K562 (cell line): Measurements from ENCODE around the gene DCTN5. TPM values are rescaled to one million over a fixed set of nuclear protein-coding genes. Genes with fewer than 3 reads are reported as not detected.

Source experiments
- DPF2 ChIP-seq: fragments of 450-650 bp; IDR thresholded peaks from 2 replicates; pipeline ENCODE4 v1.6.1; 2016
- HNRNPL ChIP-seq: fragments of 200-400 bp; formaldehyde crosslinking; IDR thresholded peaks from 2 replicates; pipeline ENCODE4 v1.6.1; 2017; ENCODE audit warnings: low read depth, mild to moderate bottlenecking, low read length
- HNRNPLL ChIP-seq: fragments of 200-400 bp; formaldehyde crosslinking; IDR thresholded peaks from 2 replicates; pipeline ENCODE4 v1.6.1; 2017; ENCODE audit warnings: low read length, low read depth, mild to moderate bottlenecking; ENCODE audit not compliant: poor library complexity, severe bottlenecking
- MCM7 ChIP-seq, 2 experiments: fragments of 450-650 bp; IDR thresholded peaks; 2 replicates each; pipeline ENCODE4 v1.6.1; 2016 to 2018
- MTF1 ChIP-seq: fragments of 250-450 bp; sonication (Bioruptor Pico); IDR thresholded peaks from 2 replicates; pipeline ENCODE4 v1.9.0; 2021; ENCODE audit warnings: moderate library complexity, mild to moderate bottlenecking, inconsistent platforms, borderline replicate concordance
- MXI1 ChIP-seq: IDR thresholded peaks from 2 replicates; pipeline ENCODE4 v1.6.1; 2011; ENCODE audit warnings: low read depth, mild to moderate bottlenecking, improper control_type of control experiment, low read length
- NUFIP1 ChIP-seq: fragments of 450-650 bp; IDR thresholded peaks from 2 replicates; pipeline ENCODE4 v1.6.1; 2018; ENCODE audit not compliant: partially characterized antibody
- PHF21A ChIP-seq: fragments of 450-650 bp; IDR thresholded peaks from 2 replicates; pipeline ENCODE4 v1.6.1; 2017; ENCODE audit warnings: low read depth, borderline replicate concordance
- PML ChIP-seq: IDR thresholded peaks from 2 replicates; pipeline ENCODE4 v1.6.1; 2012; ENCODE audit warnings: low read length, inconsistent platforms
- SMARCB1 ChIP-seq: IDR thresholded peaks from 2 replicates; pipeline ENCODE4 v1.6.1; 2011; ENCODE audit warnings: improper control_type of control experiment, low read depth; ENCODE audit not compliant: insufficient read length
- SREBF1 ChIP-seq: fragments of 150-350 bp; IDR thresholded peaks from 2 replicates; pipeline ENCODE4 v1.6.1; 2014; ENCODE audit warnings: antibody characterized with exemption, low read depth, low read length, borderline replicate concordance
- TARDBP ChIP-seq: fragments of 450-650 bp; IDR thresholded peaks from 2 replicates; pipeline ENCODE4 v1.6.1; 2016
- TSC22D4 ChIP-seq: fragments of 450-650 bp; IDR thresholded peaks from 2 replicates; pipeline ENCODE4 v1.6.1; 2016; ENCODE audit warnings: missing genetic modification characterization, missing biosample characterization, control low read depth
- ZKSCAN3 ChIP-seq: fragments of 250-450 bp; sonication (Bioruptor Pico); IDR thresholded peaks from 2 replicates; pipeline ENCODE4 v1.4.0; 2020
- ZNF778 ChIP-seq: fragments of 450-650 bp; formaldehyde crosslinking; IDR thresholded peaks from 2 replicates; pipeline ENCODE4 v1.4.0; 2020; ENCODE audit warnings: mild to moderate bottlenecking, moderate library complexity
- polyA plus RNA-seq, 8 experiments: library from polyadenylated mRNA; depleted of rRNA in 4 of 8; stranded (reverse) in 5 of 8; unstranded in 3 of 8; fragments of >200 nt; fragmentation: Nextera tagmentation in 2 of 8; fragmentation: Illumina TruSeq in 1 of 8; extraction: Ambion mirVana in 2 of 8; extraction: Trizol in 1 of 8; gene quantifications; 2 replicates each; pipeline versions ENCODE4 v1.2.1 to v1.2.3, GENCODE V29; 2011 to 2014; ENCODE audit warnings: inconsistent platforms in 1 of 8, missing spikeins in 1 of 8
- total RNA-seq, 7 experiments: library from RNA; depleted of rRNA in 6 of 7; stranded (reverse); fragments of >200 nt in 6 of 7; fragmentation: Illumina TruSeq in 2 of 7; extraction: Trizol in 2 of 7; gene quantifications; 2 replicates each; pipeline versions ENCODE4 v1.2.1 to v1.2.3, GENCODE V29; 2011 to 2021; ENCODE audit warnings: low replicate concordance in 1 of 7
- TF ChIP-seq, protein P1 (sequence below): IDR thresholded peaks from 2 replicates; pipeline ENCODE4 v1.6.1; 2011; ENCODE audit warnings: borderline replicate concordance, low read depth, mild to moderate bottlenecking, moderate library complexity, low read length; ENCODE audit not compliant: insufficient read depth, poor library complexity, severe bottlenecking
- TF ChIP-seq, protein P2 (sequence below): fragments of 250-450 bp; sonication (Bioruptor Pico); IDR thresholded peaks from 2 replicates; pipeline ENCODE4 v1.8.0; 2022; ENCODE audit warnings: moderate library complexity, mild to moderate bottlenecking, inconsistent platforms
- TF ChIP-seq, protein P3 (sequence below): fragments of 250-450 bp; sonication (Bioruptor Pico); IDR thresholded peaks from 2 replicates; pipeline ENCODE4 v1.5.0; 2021
- TF ChIP-seq, protein P4 (sequence below): sonication (generic); formaldehyde crosslinking; IDR thresholded peaks from 2 replicates; pipeline ENCODE4 v1.9.0; 2022; ENCODE audit warnings: mild to moderate bottlenecking, missing genetic modification reagents
- TF ChIP-seq, protein P5 (sequence below): sonication (generic); formaldehyde crosslinking; IDR thresholded peaks from 2 replicates; pipeline ENCODE4 v1.8.1; 2023; ENCODE audit warnings: mild to moderate bottlenecking, missing genetic modification reagents
- TF ChIP-seq, protein P6 (sequence below): fragments of 150-350 bp; IDR thresholded peaks from 2 replicates; pipeline ENCODE4 v1.6.1; 2014; ENCODE audit warnings: low read depth, mild to moderate bottlenecking, low read length, borderline replicate concordance

The DCTN5 gene
- total and polyA plus RNA-seq, 9 of the 15 experiments (the other 6 are each of a cell fraction or from before 2014, with no cell fraction given) = 35.8 to 149 (median 75.9) TPM

GRCh38 chr16:23667355-23667659 lies 26.0 kb downstream of the DCTN5 start (continued):
- TF ChIP-seq TARDBP (0 out of 2 replicates have a peak, but pooled peaks have one; percentile 28), ZKSCAN3 (CRISPR knock-in tag) (no peak), SMARCB1 (no peak), MXI1 (no peak), PML (peak; percentile 91), MTF1 (CRISPR knock-in tag) (no peak), TSC22D4 (tag) (no peak), SREBF1 (no peak), HNRNPLL (no peak), HNRNPL (no peak), PHF21A (no peak), MCM7 (IDR thresholded peaks at IDR 0.05) (no peak), ZNF778 (CRISPR knock-in tag) (no peak), DPF2 (peak; percentile 93), NUFIP1 (no peak)
- TF ChIP-seq, protein P1, sequence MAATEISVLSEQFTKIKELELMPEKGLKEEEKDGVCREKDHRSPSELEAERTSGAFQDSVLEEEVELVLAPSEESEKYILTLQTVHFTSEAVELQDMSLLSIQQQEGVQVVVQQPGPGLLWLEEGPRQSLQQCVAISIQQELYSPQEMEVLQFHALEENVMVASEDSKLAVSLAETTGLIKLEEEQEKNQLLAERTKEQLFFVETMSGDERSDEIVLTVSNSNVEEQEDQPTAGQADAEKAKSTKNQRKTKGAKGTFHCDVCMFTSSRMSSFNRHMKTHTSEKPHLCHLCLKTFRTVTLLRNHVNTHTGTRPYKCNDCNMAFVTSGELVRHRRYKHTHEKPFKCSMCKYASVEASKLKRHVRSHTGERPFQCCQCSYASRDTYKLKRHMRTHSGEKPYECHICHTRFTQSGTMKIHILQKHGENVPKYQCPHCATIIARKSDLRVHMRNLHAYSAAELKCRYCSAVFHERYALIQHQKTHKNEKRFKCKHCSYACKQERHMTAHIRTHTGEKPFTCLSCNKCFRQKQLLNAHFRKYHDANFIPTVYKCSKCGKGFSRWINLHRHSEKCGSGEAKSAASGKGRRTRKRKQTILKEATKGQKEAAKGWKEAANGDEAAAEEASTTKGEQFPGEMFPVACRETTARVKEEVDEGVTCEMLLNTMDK = no peak
- TF ChIP-seq, protein P2, sequence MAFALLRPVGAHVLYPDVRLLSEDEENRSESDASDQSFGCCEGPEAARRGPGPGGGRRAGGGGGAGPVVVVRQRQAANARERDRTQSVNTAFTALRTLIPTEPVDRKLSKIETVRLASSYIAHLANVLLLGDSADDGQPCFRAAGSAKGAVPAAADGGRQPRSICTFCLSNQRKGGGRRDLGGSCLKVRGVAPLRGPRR (CRISPR knock-in tag) = no peak
- TF ChIP-seq, protein P3, sequence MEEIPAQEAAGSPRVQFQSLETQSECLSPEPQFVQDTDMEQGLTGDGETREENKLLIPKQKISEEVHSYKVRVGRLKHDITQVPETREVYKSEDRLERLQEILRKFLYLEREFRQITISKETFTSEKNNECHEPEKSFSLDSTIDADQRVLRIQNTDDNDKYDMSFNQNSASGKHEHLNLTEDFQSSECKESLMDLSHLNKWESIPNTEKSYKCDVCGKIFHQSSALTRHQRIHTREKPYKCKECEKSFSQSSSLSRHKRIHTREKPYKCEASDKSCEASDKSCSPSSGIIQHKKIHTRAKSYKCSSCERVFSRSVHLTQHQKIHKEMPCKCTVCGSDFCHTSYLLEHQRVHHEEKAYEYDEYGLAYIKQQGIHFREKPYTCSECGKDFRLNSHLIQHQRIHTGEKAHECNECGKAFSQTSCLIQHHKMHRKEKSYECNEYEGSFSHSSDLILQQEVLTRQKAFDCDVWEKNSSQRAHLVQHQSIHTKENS (CRISPR knock-in tag) = no peak
- TF ChIP-seq, protein P4, sequence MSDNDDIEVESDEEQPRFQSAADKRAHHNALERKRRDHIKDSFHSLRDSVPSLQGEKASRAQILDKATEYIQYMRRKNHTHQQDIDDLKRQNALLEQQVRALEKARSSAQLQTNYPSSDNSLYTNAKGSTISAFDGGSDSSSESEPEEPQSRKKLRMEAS (CRISPR knock-in tag) = peak; percentile 34; the same call in 1 of the 2 replicates
- TF ChIP-seq, protein P5, sequence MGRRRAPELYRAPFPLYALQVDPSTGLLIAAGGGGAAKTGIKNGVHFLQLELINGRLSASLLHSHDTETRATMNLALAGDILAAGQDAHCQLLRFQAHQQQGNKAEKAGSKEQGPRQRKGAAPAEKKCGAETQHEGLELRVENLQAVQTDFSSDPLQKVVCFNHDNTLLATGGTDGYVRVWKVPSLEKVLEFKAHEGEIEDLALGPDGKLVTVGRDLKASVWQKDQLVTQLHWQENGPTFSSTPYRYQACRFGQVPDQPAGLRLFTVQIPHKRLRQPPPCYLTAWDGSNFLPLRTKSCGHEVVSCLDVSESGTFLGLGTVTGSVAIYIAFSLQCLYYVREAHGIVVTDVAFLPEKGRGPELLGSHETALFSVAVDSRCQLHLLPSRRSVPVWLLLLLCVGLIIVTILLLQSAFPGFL (CRISPR knock-in tag) = no peak
- TF ChIP-seq, protein P6, sequence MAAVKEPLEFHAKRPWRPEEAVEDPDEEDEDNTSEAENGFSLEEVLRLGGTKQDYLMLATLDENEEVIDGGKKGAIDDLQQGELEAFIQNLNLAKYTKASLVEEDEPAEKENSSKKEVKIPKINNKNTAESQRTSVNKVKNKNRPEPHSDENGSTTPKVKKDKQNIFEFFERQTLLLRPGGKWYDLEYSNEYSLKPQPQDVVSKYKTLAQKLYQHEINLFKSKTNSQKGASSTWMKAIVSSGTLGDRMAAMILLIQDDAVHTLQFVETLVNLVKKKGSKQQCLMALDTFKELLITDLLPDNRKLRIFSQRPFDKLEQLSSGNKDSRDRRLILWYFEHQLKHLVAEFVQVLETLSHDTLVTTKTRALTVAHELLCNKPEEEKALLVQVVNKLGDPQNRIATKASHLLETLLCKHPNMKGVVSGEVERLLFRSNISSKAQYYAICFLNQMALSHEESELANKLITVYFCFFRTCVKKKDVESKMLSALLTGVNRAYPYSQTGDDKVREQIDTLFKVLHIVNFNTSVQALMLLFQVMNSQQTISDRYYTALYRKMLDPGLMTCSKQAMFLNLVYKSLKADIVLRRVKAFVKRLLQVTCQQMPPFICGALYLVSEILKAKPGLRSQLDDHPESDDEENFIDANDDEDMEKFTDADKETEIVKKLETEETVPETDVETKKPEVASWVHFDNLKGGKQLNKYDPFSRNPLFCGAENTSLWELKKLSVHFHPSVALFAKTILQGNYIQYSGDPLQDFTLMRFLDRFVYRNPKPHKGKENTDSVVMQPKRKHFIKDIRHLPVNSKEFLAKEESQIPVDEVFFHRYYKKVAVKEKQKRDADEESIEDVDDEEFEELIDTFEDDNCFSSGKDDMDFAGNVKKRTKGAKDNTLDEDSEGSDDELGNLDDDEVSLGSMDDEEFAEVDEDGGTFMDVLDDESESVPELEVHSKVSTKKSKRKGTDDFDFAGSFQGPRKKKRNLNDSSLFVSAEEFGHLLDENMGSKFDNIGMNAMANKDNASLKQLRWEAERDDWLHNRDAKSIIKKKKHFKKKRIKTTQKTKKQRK = no peak
